Naive thymus-derived CD4-positive, alpha-beta T cell (primary cell): ENCODE data around the gene RADIL. TPM values are rescaled to one million over a fixed set of nuclear protein-coding genes. Genes with fewer than 3 reads are reported as not detected.

Experiments used
- ATAC-seq: fragments of 150-1000 bp; cut with Tn5 transposase; 2 replicates; pipeline ENCODE4 v1.10.0; 2021; ENCODE audit warnings: mild to moderate bottlenecking, moderate library complexity
- CTCF ChIA-PET: fragments of 350-600 bp; sonication (Branson Sonifier 250); formaldehyde crosslinking; loops from one replicate; lab custom pipeline; 2021; ENCODE audit warnings: antibody characterized with exemption; lab: Charles Lee
- POLR2A ChIA-PET: fragments of 350-600 bp; sonication (Branson Sonifier 250); formaldehyde crosslinking; loops from one replicate; lab custom pipeline; 2021; ENCODE audit warnings: antibody characterized with exemption, inconsistent platforms; lab: Charles Lee
- DNase-seq, 9 donors: peaks; one replicate each; pipeline versions ENCODE4 v3.0.0 to v3.0.0-alpha.2; 2020 to 2022; ENCODE audit warnings: mixed read lengths in 1 of 9
- H3K27ac ChIP-seq: one replicate; pipeline ENCODE4 v1.7.0; 2013; ENCODE audit warnings: mild to moderate bottlenecking, low read depth, low read length, moderate library complexity
- H3K27me3 ChIP-seq, 2 donors: one replicate each; pipeline ENCODE4 v1.7.0; 2013; ENCODE audit warnings: low read length in 2 of 2, mild to moderate bottlenecking in 2 of 2, moderate library complexity in 2 of 2; ENCODE audit not compliant: control insufficient read depth in 2 of 2, insufficient read depth in 2 of 2
- H3K36me3 ChIP-seq, 3 experiments: 1 replicate in 2 of 3; 2 replicates in 1 of 3; pipeline ENCODE4 v1.7.0; 2013; ENCODE audit warnings: low read length in 3 of 3, mild to moderate bottlenecking in 3 of 3, moderate library complexity in 1 of 3; ENCODE audit not compliant: insufficient read depth in 3 of 3, control insufficient read depth in 2 of 3
- H3K4me1 ChIP-seq, 2 donors: one replicate each; pipeline ENCODE4 v1.7.0; 2013; ENCODE audit warnings: low read length in 2 of 2, mild to moderate bottlenecking in 2 of 2, moderate library complexity in 1 of 2; ENCODE audit not compliant: control insufficient read depth in 2 of 2, insufficient read depth in 2 of 2
- H3K4me3 ChIP-seq: 2 replicates; pipeline ENCODE4 v1.7.0; 2013; ENCODE audit warnings: mild to moderate bottlenecking, low read length
- H3K9me3 ChIP-seq, 3 experiments: 1 replicate in 2 of 3; 2 replicates in 1 of 3; pipeline ENCODE4 v1.7.0; 2013; ENCODE audit warnings: low read length in 3 of 3; ENCODE audit not compliant: control insufficient read depth in 2 of 3
- H3K27ac Mint-ChIP-seq, 9 donors: one replicate each; pipeline ENCODE4 v1.8.0; 2020 to 2022; ENCODE audit warnings: mixed read lengths in 9 of 9, mild to moderate bottlenecking in 8 of 9, moderate library complexity in 5 of 9, inconsistent platforms in 2 of 9
- H3K27me3 Mint-ChIP-seq, 5 donors: one replicate each; pipeline ENCODE4 v1.8.0; 2021 to 2022; ENCODE audit warnings: mixed read lengths in 5 of 5, mild to moderate bottlenecking in 1 of 5
- H3K36me3 Mint-ChIP-seq, 5 donors: one replicate each; pipeline ENCODE4 v1.8.0; 2020 to 2022; ENCODE audit warnings: mixed read lengths in 5 of 5, mild to moderate bottlenecking in 3 of 5, inconsistent platforms in 1 of 5
- H3K4me1 Mint-ChIP-seq, 7 donors: one replicate each; pipeline ENCODE4 v1.8.0; 2020 to 2022; ENCODE audit warnings: mixed read lengths in 7 of 7, mild to moderate bottlenecking in 3 of 7, inconsistent platforms in 1 of 7
- H3K4me3 Mint-ChIP-seq, 10 donors: one replicate each; pipeline ENCODE4 v1.8.0; 2020 to 2022; ENCODE audit warnings: mild to moderate bottlenecking in 10 of 10, mixed read lengths in 10 of 10, moderate library complexity in 6 of 10, inconsistent platforms in 2 of 10
- H3K9me3 Mint-ChIP-seq, 11 donors: one replicate each; pipeline ENCODE4 v1.8.0; 2020 to 2022; ENCODE audit warnings: mixed read lengths in 11 of 11, mild to moderate bottlenecking in 4 of 11, inconsistent platforms in 1 of 11, moderate library complexity in 1 of 11
- intact Hi-C, 2 donors: fragments of 100-400 bp; cut with micrococcal nuclease; formaldehyde crosslinking; loops; one replicate each; pipeline ENCODE4 v1.15.1; 2023
- polyA plus RNA-seq, 2 donors: library from polyadenylated mRNA; unstranded; fragments of 300-500 nt; fragmentation: Illumina TruSeq; gene quantifications; one replicate each; pipeline ENCODE4 v1.2.3, GENCODE V29; 2021
- total RNA-seq, 6 experiments: library from RNA in 5 of 6; stranded (reverse) in 5 of 6; gene quantifications; 1 replicate in 5 of 6; 2 replicates in 1 of 6; pipeline ENCODE4 v1.2.3 and lab custom pipeline; 2021 to 2026

The RADIL gene
- total and polyA plus RNA-seq, 7 experiments from 2014 or later, result 0.04 to 0.12 (median 0.08) TPM; not detected in 4

- ChIA-PET POLR2A (no interaction called here), CTCF (interaction anchor here (0.6 kb wide), 1 partner anchor 251 kb away, joined by 3 read pairs; no protein-coding TSS in a partner anchor)
- no peak overlapping the region for H3K4me3 ChIP-seq
- H3K27ac ChIP-seq, result no peak overlapping the region
- no peaks in the 10 kb centered on the region for H3K27me3 ChIP-seq
- Mint-ChIP-seq H3K27me3 (no peaks in the 10 kb centered on the region), H3K27ac (no peak overlapping the region), H3K36me3 (no peaks in the 10 kb centered on the region), H3K4me3 (no peak overlapping the region), H3K9me3 (peaks cover 0 to 2% (median 0%) of the 10 kb centered on the region in 11 donors), H3K4me1 (peaks cover 0 to 6% (median 5%) of the 10 kb centered on the region in 7 donors)
- no peaks in the 10 kb centered on the region for H3K4me1 ChIP-seq
- no peaks in the 10 kb centered on the region for H3K9me3 ChIP-seq
- ATAC-seq, result no peak
- DNase-seq, result no peak
- intact Hi-C loops, result no loop called here
- no peaks in the 10 kb centered on the region for H3K36me3 ChIP-seq
Measured at GRCh38 chr7:4833691-4834600, 49.6 kb downstream of the RADIL start.

- no peak for DNase-seq
- Histone ChIP-seq H3K27me3 (no peaks in the 10 kb centered on the region), H3K27ac (no peak overlapping the region), H3K9me3 (no peaks in the 10 kb centered on the region), H3K4me1 (no peaks in the 10 kb centered on the region), H3K36me3 (no peaks in the 10 kb centered on the region), H3K4me3 (no peak overlapping the region)
- no peak overlapping the region for H3K4me3 Mint-ChIP-seq
- no peak overlapping the region for H3K27ac Mint-ChIP-seq
- ATAC-seq, result no peak
- no peaks in the 10 kb centered on the region for H3K36me3 Mint-ChIP-seq
- H3K4me1 Mint-ChIP-seq, result peaks cover 0 to 6% (median 5%) of the 10 kb centered on the region in 7 donors
- POLR2A ChIA-PET, result no interaction called here
- CTCF ChIA-PET, result no interaction called here
- intact Hi-C loops, result no loop called here
- H3K27me3 Mint-ChIP-seq, result no peaks in the 10 kb centered on the region
- H3K9me3 Mint-ChIP-seq, result peaks cover 0 to 2% (median 0%) of the 10 kb centered on the region in 11 donors
Measured at GRCh38 chr7:4833176-4833575, 50.3 kb downstream of the RADIL start.

GRCh38 chr7:4832711-4833110, 50.8 kb downstream of the RADIL start:
- peaks cover 0 to 2% (median 0%) of the 10 kb centered on the region in 11 donors for H3K9me3 Mint-ChIP-seq
- H3K27ac ChIP-seq, result no peak overlapping the region
- ChIA-PET POLR2A (no interaction called here), CTCF (no interaction called here)
- H3K36me3 Mint-ChIP-seq, result no peaks in the 10 kb centered on the region
- intact Hi-C loops, result no loop called here
- no peaks in the 10 kb centered on the region for H3K27me3 Mint-ChIP-seq
- no peaks in the 10 kb centered on the region for H3K27me3 ChIP-seq
- DNase-seq (no peak), ATAC-seq (no peak)
- no peaks in the 10 kb centered on the region for H3K36me3 ChIP-seq
- no peak overlapping the region for H3K4me3 Mint-ChIP-seq
- H3K4me1 ChIP-seq, result no peaks in the 10 kb centered on the region
- no peaks in the 10 kb centered on the region for H3K9me3 ChIP-seq
- H3K4me3 ChIP-seq, result no peak overlapping the region
- H3K4me1 Mint-ChIP-seq, result peaks cover 0 to 6% (median 5%) of the 10 kb centered on the region in 7 donors
- H3K27ac Mint-ChIP-seq, result no peak overlapping the region

- POLR2A ChIA-PET, result no interaction called here
Measured at GRCh38 chr7:4831723-4832495, 51.6 kb downstream of the RADIL start.

GRCh38 chr7:4830176-4830575, 53.3 kb downstream of the RADIL start:
- peaks cover 0 to 6% (median 5%) of the 10 kb centered on the region in 7 donors for H3K4me1 Mint-ChIP-seq
- Histone ChIP-seq H3K27ac (no peak overlapping the region), H3K4me3 (no peak overlapping the region), H3K9me3 (no peaks in the 10 kb centered on the region), H3K27me3 (no peaks in the 10 kb centered on the region), H3K4me1 (no peaks in the 10 kb centered on the region), H3K36me3 (no peaks in the 10 kb centered on the region)
- no peak overlapping the region for H3K4me3 Mint-ChIP-seq
- intact Hi-C loops, result loop anchor here in 1 of 2 donors (1.0 kb wide), 2 partner anchors 143 to 255 kb away; no protein-coding TSS in a partner anchor
- H3K27ac Mint-ChIP-seq, result peak overlapping the region in 2 of 9 donors; percentile 64 to 87
- ATAC-seq, result peak; percentile 79
- H3K9me3 Mint-ChIP-seq, result no peaks in the 10 kb centered on the region
- ChIA-PET POLR2A (no interaction called here), CTCF (interaction anchor here (0.9 to 3.9 kb wide), 3 partner anchors 11 to 256 kb away, joined by 3 to 25 read pairs (median 8); no protein-coding TSS in a partner anchor)
- peaks cover 0 to 7% (median 0%) of the 10 kb centered on the region in 5 donors for H3K27me3 Mint-ChIP-seq
- H3K36me3 Mint-ChIP-seq, result no peaks in the 10 kb centered on the region
- DNase-seq, result peak; percentile 23 to 69 (median 49)

More at GRCh38 chr7:4831723-4832495, 51.6 kb downstream of the RADIL start:
- ATAC-seq, result no peak
- no peak overlapping the region for H3K27ac ChIP-seq
- H3K9me3 Mint-ChIP-seq, result peaks cover 0 to 1% (median 0%) of the 10 kb centered on the region in 11 donors
- H3K27ac Mint-ChIP-seq, result no peak overlapping the region
- H3K27me3 ChIP-seq, result no peaks in the 10 kb centered on the region
- peaks cover 0 to 6% (median 5%) of the 10 kb centered on the region in 7 donors for H3K4me1 Mint-ChIP-seq
- no peaks in the 10 kb centered on the region for H3K4me1 ChIP-seq
- no peak overlapping the region for H3K4me3 Mint-ChIP-seq
- intact Hi-C loops, result no loop called here
- H3K36me3 ChIP-seq, result no peaks in the 10 kb centered on the region
- no peak for DNase-seq
- H3K36me3 Mint-ChIP-seq, result no peaks in the 10 kb centered on the region
- H3K27me3 Mint-ChIP-seq, result no peaks in the 10 kb centered on the region
- H3K4me3 ChIP-seq, result no peak overlapping the region
- CTCF ChIA-PET, result interaction anchor here (0.6 to 3.9 kb wide), 4 partner anchors 9 to 254 kb away, joined by 3 to 25 read pairs (median 4); no protein-coding TSS in a partner anchor
- no peaks in the 10 kb centered on the region for H3K9me3 ChIP-seq

GRCh38 chr7:4828720-4829383, 54.7 kb downstream of the RADIL start:
- H3K4me1 ChIP-seq, result no peaks in the 10 kb centered on the region
- H3K4me3 ChIP-seq, result no peak overlapping the region
- POLR2A ChIA-PET, result no interaction called here
- Mint-ChIP-seq H3K27me3 (peaks cover 0 to 8% (median 0%) of the 10 kb centered on the region in 5 donors), H3K9me3 (no peaks in the 10 kb centered on the region), H3K36me3 (no peaks in the 10 kb centered on the region), H3K4me1 (peaks cover 0 to 6% (median 5%) of the 10 kb centered on the region in 7 donors), H3K4me3 (no peak overlapping the region), H3K27ac (no peak overlapping the region)
- intact Hi-C loops, result loop anchor here in 1 of 2 donors (10.0 kb wide), 1 partner anchor 56 kb away; the partner anchor contains the start of gene RADIL
- CTCF ChIA-PET, result interaction anchor here (2.0 to 3.9 kb wide), 2 partner anchors 255 to 257 kb away, joined by 8 to 25 read pairs; no protein-coding TSS in a partner anchor
- DNase-seq (no peak), ATAC-seq (no peak)
- no peaks in the 10 kb centered on the region for H3K36me3 ChIP-seq
- no peak overlapping the region for H3K27ac ChIP-seq
- H3K9me3 ChIP-seq, result no peaks in the 10 kb centered on the region
- H3K27me3 ChIP-seq, result no peaks in the 10 kb centered on the region
